Neural crest cell (in vitro differentiated cells): Measurements from ENCODE around the gene KRTAP20-2. TPM values are rescaled to one million over a fixed set of nuclear protein-coding genes. Genes with fewer than 3 reads are reported as not detected.

ENCODE experiments used
- DNase-seq: peaks from one replicate; pipeline ENCODE4 v3.0.0; 2021; ENCODE audit warnings: low read depth, mixed read lengths, low spot score
- H3K27ac Mint-ChIP-seq: one replicate; pipeline ENCODE4 v1.8.0; 2021; ENCODE audit warnings: mild to moderate bottlenecking, mixed read lengths; ENCODE audit not compliant: unreplicated experiment
- H3K27me3 Mint-ChIP-seq: 2 replicates; pipeline ENCODE4 v1.8.0; 2021; ENCODE audit warnings: low read depth, mild to moderate bottlenecking, mixed read lengths
- H3K36me3 Mint-ChIP-seq: 2 replicates; pipeline ENCODE4 v1.8.0; 2021; ENCODE audit warnings: low read depth, mild to moderate bottlenecking, mixed read lengths
- H3K4me1 Mint-ChIP-seq: 2 replicates; pipeline ENCODE4 v1.8.0; 2021; ENCODE audit warnings: mixed read lengths
- H3K4me3 Mint-ChIP-seq: one replicate; pipeline ENCODE4 v1.8.0; 2021; ENCODE audit warnings: mild to moderate bottlenecking, mixed read lengths
- H3K9me3 Mint-ChIP-seq: 2 replicates; pipeline ENCODE4 v1.8.0; 2021; ENCODE audit warnings: mixed read lengths
- CTCF ChIP-seq: fragments of 200-600 bp; sonication (generic); conservative IDR thresholded peaks from 2 replicates; pipeline ENCODE4 v1.5.0; 2021; ENCODE audit warnings: antibody characterized with exemption, mild to moderate bottlenecking
- total RNA-seq: library from RNA; stranded (reverse); gene quantifications from 2 replicates; pipeline ENCODE4 v1.2.1, GENCODE V29; 2021

The KRTAP20-2 gene
- total RNA-seq, 1 donor from 2014 or later, result not detected

- no peak for DNase-seq
- H3K27me3 Mint-ChIP-seq, result no peaks in the 10 kb centered on the region
- TF ChIP-seq CTCF, result no peak
- H3K9me3 Mint-ChIP-seq, result peaks cover 29% of the 10 kb centered on the region
- no peaks in the 10 kb centered on the region for H3K4me1 Mint-ChIP-seq
- no peak overlapping the region for H3K4me3 Mint-ChIP-seq
- H3K27ac Mint-ChIP-seq, result no peak overlapping the region
- peaks cover 7% of the 10 kb centered on the region for H3K36me3 Mint-ChIP-seq
These were observed 33.8 kb downstream of the KRTAP20-2 start for GRCh38 chr21:30668776-30669175.

- Mint-ChIP-seq H3K4me1 (no peaks in the 10 kb centered on the region), H3K27ac (no peak overlapping the region), H3K36me3 (peaks cover 12% of the 10 kb centered on the region), H3K4me3 (no peak overlapping the region), H3K27me3 (peaks cover 2% of the 10 kb centered on the region), H3K9me3 (peaks cover 28% of the 10 kb centered on the region)
- TF ChIP-seq CTCF, result no peak
- no peak for DNase-seq
These were observed 38.1 kb downstream of the KRTAP20-2 start for GRCh38 chr21:30672985-30673650.

GRCh38 chr21:30674312-30674711, 39.3 kb downstream of the KRTAP20-2 start:
- H3K4me3 Mint-ChIP-seq, result no peak overlapping the region
- H3K36me3 Mint-ChIP-seq, result peaks cover 9% of the 10 kb centered on the region
- no peak overlapping the region for H3K27ac Mint-ChIP-seq
- peaks cover 27% of the 10 kb centered on the region for H3K9me3 Mint-ChIP-seq
- H3K4me1 Mint-ChIP-seq, result no peaks in the 10 kb centered on the region
- TF ChIP-seq CTCF, result no peak
- peaks cover 2% of the 10 kb centered on the region for H3K27me3 Mint-ChIP-seq
- DNase-seq, result no peak

DNA sequence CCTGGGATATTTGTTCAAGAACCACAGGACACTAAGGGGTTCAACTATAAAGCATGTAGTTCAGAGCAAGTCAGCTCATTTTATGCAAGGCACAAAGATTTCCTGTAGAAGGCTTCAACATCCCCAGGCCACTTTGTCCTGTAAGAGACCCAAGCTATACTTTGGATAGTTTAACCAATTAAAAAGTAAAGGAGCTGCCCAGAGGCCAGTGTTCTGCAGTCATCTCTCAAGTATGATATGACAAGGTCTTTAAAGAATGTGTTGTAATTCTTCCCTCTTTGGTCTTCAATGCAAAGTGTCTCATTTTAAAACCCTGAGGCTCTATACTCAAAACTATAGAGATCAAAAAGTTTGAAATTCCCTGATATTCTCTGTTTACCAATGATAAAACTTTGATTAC, 41.7 kb downstream of the KRTAP20-2 start:
- Mint-ChIP-seq H3K27ac (no peak overlapping the region), H3K27me3 (peaks cover 2% of the 10 kb centered on the region), H3K4me1 (peaks cover 5% of the 10 kb centered on the region), H3K36me3 (peaks cover 10% of the 10 kb centered on the region), H3K9me3 (peaks cover 18% of the 10 kb centered on the region), H3K4me3 (no peak overlapping the region)
- no peak for DNase-seq
- TF ChIP-seq CTCF, result no peak

GRCh38 chr21:30680586-30680985, 45.6 kb downstream of the KRTAP20-2 start:
- Mint-ChIP-seq H3K27me3 (peaks cover 2% of the 10 kb centered on the region), H3K4me3 (no peak overlapping the region), H3K36me3 (peaks cover 9% of the 10 kb centered on the region), H3K4me1 (peaks cover 5% of the 10 kb centered on the region), H3K9me3 (peaks cover 24% of the 10 kb centered on the region), H3K27ac (no peak overlapping the region)
- TF ChIP-seq CTCF, result no peak
- no peak for DNase-seq
